H1 (cell line): ENCODE measurements around the gene TAF10. TPM values are rescaled to one million over a fixed set of nuclear protein-coding genes. Genes with fewer than 3 reads are reported as not detected.

Experiments used
- CHD2 ChIP-seq: IDR thresholded peaks from 2 replicates; pipeline ENCODE4 v1.6.1; 2012; ENCODE audit warnings: low read length, improper control_type of control experiment
- GABPA ChIP-seq: IDR thresholded peaks from 2 replicates; pipeline ENCODE4 v1.6.1; 2011; ENCODE audit warnings: mild to moderate bottlenecking, low read length, moderate library complexity, borderline replicate concordance; ENCODE audit not compliant: insufficient read depth
- KDM1A ChIP-seq: fragments of 200-600, 300-600 bp; sonication (generic); IDR thresholded peaks from 2 replicates; pipeline ENCODE4 v1.7.1; 2016; ENCODE audit warnings: mild to moderate bottlenecking, low read length, borderline replicate concordance
- NANOG ChIP-seq: IDR thresholded peaks from 2 replicates; pipeline ENCODE4 v1.6.1; 2011; ENCODE audit warnings: low read length, low read depth, mild to moderate bottlenecking, inconsistent platforms; ENCODE audit not compliant: insufficient read depth, poor library complexity, severe bottlenecking
- SRF ChIP-seq: IDR thresholded peaks from 2 replicates; pipeline ENCODE4 v1.6.1; 2011; ENCODE audit warnings: mild to moderate bottlenecking, low read depth, low read length, moderate library complexity
- SUZ12 ChIP-seq: fragments of 200-600 bp; sonication (generic); IDR thresholded peaks from 2 replicates; pipeline ENCODE4 v1.6.1; 2012; ENCODE audit warnings: mild to moderate bottlenecking, inconsistent platforms, low read length, moderate library complexity, mixed read lengths
- ZNF274 ChIP-seq: IDR thresholded peaks from 2 replicates; pipeline ENCODE4 v1.7.0; 2012; ENCODE audit warnings: low read length, borderline replicate concordance; ENCODE audit errors: extremely low read depth
- polyA plus RNA-seq, 7 experiments: library from polyadenylated mRNA; depleted of rRNA in 3 of 7; stranded (reverse) in 5 of 7; unstranded in 2 of 7; fragments of >200 nt in 5 of 7; fragments of 200-250 nt in 2 of 7; gene quantifications; 1 replicate in 5 of 7; 2 replicates in 1 of 7; 4 replicates in 1 of 7; pipeline versions ENCODE4 v1.2.1 to v1.2.3, GENCODE V29; 2011 to 2013; ENCODE audit warnings: missing spikeins in 2 of 7, mixed read lengths in 2 of 7
- total RNA-seq: library from RNA; stranded (reverse); fragmentation: NEBNext Ultra II Directional; extraction: Animal tissue kit (Norgen Biotek cat#: 25700); gene quantifications from 2 replicates; pipeline ENCODE4 v1.2.1, GENCODE V29; 2021

Gene TAF10
- total and polyA plus RNA-seq, 2 of the 8 experiments (the other 6 are each of a cell fraction or from before 2014, with no cell fraction given): 128 to 213 TPM

GRCh38 chr11:6613496-6613895 is 1.5 kb upstream of the TAF10 start (continued):
- TF ChIP-seq GABPA (no peak), SUZ12 (no peak), NANOG (no peak), CHD2 (no peak), ZNF274 (no peak), KDM1A (no peak), SRF (no peak)
- TF ChIP-seq, all 59 proteins: peak for 0
